Psoas muscle (tissue), 8 donors: ENCODE results near the gene COX19. TPM values are rescaled to one million over a fixed set of nuclear protein-coding genes. Genes with fewer than 3 reads are reported as not detected.

Source experiments
- ATAC-seq, 4 donors: fragments of 200-7000 bp; cut with Tn5 transposase; one replicate each; pipeline ENCODE4 v1.9.1; 2020; ENCODE audit warnings: moderate library complexity in 3 of 4, mild to moderate bottlenecking in 2 of 4
- DNase-seq, 2 donors: peaks; one replicate each; pipeline ENCODE4 v3.0.0-alpha.2; 2020
- H3K27ac ChIP-seq: fragments of 200-600 bp; one replicate; pipeline ENCODE4 v1.8.0; 2022
- H3K27me3 ChIP-seq, 3 donors: fragments of 200-600 bp in 1 of 3; one replicate each; pipeline versions ENCODE4 v1.6.1 to v1.8.0; 2013 to 2022; ENCODE audit warnings: low read length in 2 of 3, mild to moderate bottlenecking in 2 of 3, moderate library complexity in 1 of 3; ENCODE audit not compliant: insufficient read depth in 3 of 3
- H3K36me3 ChIP-seq, 2 donors: fragments of 200-600 bp in 1 of 2; one replicate each; pipeline versions ENCODE4 v1.6.1 to v1.8.0; 2013 to 2022; ENCODE audit warnings: low read depth in 1 of 2, mild to moderate bottlenecking in 1 of 2, moderate library complexity in 1 of 2; ENCODE audit not compliant: insufficient read depth in 1 of 2
- H3K4me1 ChIP-seq: fragments of 200-600 bp; one replicate; pipeline ENCODE4 v1.8.0; 2022
- H3K4me3 ChIP-seq: fragments of 200-600 bp; one replicate; pipeline ENCODE4 v1.8.0; 2022; ENCODE audit warnings: mild to moderate bottlenecking
- H3K9me3 ChIP-seq: fragments of 200-600 bp; one replicate; pipeline ENCODE4 v1.8.0; 2022
- CTCF ChIP-seq: fragments of 200-600 bp; IDR thresholded peaks from one replicate; pipeline ENCODE4 v1.8.0; 2022; ENCODE audit warnings: antibody characterized with exemption
- WGBS, 3 donors: extraction: QIAGEN DNeasy Blood & Tissue Kit; methylation state at CpG; one replicate each; pipeline versions ENCODE4 v1.1.6 to v1.1.7; 2013; 5-methylcytosine and 5-hydroxymethylcytosine counted together
- intact Hi-C, 2 donors: fragments of 100-400 bp; cut with DNase I; formaldehyde crosslinking; loops; one replicate each; pipeline versions ENCODE4 v1.11.0 to v1.14.2; 2022
- polyA plus RNA-seq, 3 donors: library from polyadenylated mRNA; stranded (reverse); fragments of 200-250 nt; gene quantifications; one replicate each; pipeline ENCODE4 v1.2.3, GENCODE V29; 2013
- total RNA-seq, 4 donors: library from RNA; stranded (reverse); fragmentation: NEBNext Ultra II Directional in 2 of 4; extraction: Animal tissue kit (Norgen Biotek cat#: 25700) in 2 of 4; gene quantifications; one replicate each; pipeline versions ENCODE4 v1.2.1 to v1.2.4, GENCODE V29; 2021 to 2023
- donor health status: healthy with polysubstance abuse.
- donor health status: DM: no; HTN: no; CAD: no; lungs with moderate emphysema.
- donor health status: Bipolar disorder and iron deficiency.
- donor health status: healthy.
- donor health status: DM: yes; HTN: yes; CAD: no.
- donor health status: DM: no; HTN: no; CAD: no.
- donor health status: DM: no; HTN: no; CAD: no.
- donor health status: DM: yes; HTN: yes; CAD: no.

COX19 gene
- total and polyA plus RNA-seq, 7 donors = 4.5 to 12.2 (median 7.5) TPM

GRCh38 chr7:996079-996872 is 20.9 kb upstream of the COX19 start:
- DNase-seq = no peak
- ATAC-seq = no peak
- WGBS, 3 donors = 86 to 89% (median 87%) methylated on average over 34 to 38 of the region's 38 CpGs
- intact Hi-C loops = loop anchor here in 1 of 2 donors (10.0 kb wide), 1 partner anchor 179 kb away; no protein-coding TSS in a partner anchor
- H3K27me3 ChIP-seq = peaks cover 0 to 15% (median 8%) of the 10 kb centered on the region in 3 donors
- H3K9me3 ChIP-seq = no peaks in the 10 kb centered on the region
- peaks cover 3% of the 10 kb centered on the region for H3K4me1 ChIP-seq
- no peak overlapping the region for H3K27ac ChIP-seq
- H3K36me3 ChIP-seq = peaks cover 0 to 6% of the 10 kb centered on the region in 2 donors
- H3K4me3 ChIP-seq = no peak overlapping the region
- no peak for TF ChIP-seq CTCF

GRCh38 chr7:995571-995970 is 20.2 kb upstream of the COX19 start:
- ATAC-seq = no peak
- Histone ChIP-seq H3K9me3 (no peaks in the 10 kb centered on the region), H3K36me3 (peaks cover 0 to 6% of the 10 kb centered on the region in 2 donors), H3K4me3 (no peak overlapping the region), H3K4me1 (peaks cover 6% of the 10 kb centered on the region), H3K27me3 (peaks cover 0 to 23% (median 8%) of the 10 kb centered on the region in 3 donors), H3K27ac (no peak overlapping the region)
- no peak for TF ChIP-seq CTCF
- no peak for DNase-seq
- intact Hi-C loops = loop anchor here in 1 of 2 donors (10.0 kb wide), 1 partner anchor 179 kb away; no protein-coding TSS in a partner anchor
- 90 to 91% (median 91%) methylated on average over 14 of the region's 14 CpGs for WGBS, 3 donors

GRCh38 chr7:994592-995308 is 19.4 kb upstream of the COX19 start:
- 65 to 77% (median 66%) methylated on average over 26 to 28 of the region's 28 CpGs for WGBS, 3 donors
- intact Hi-C loops = loop anchor here in 1 of 2 donors (10.0 kb wide), 1 partner anchor 180 kb away; no protein-coding TSS in a partner anchor

More at GRCh38 chr7:994592-995308, 19.4 kb upstream of the COX19 start:
- ATAC-seq (no peak), DNase-seq (no peak)
- Histone ChIP-seq H3K4me3 (no peak overlapping the region), H3K9me3 (no peaks in the 10 kb centered on the region), H3K4me1 (peaks cover 9% of the 10 kb centered on the region), H3K36me3 (peaks cover 0 to 6% of the 10 kb centered on the region in 2 donors), H3K27ac (no peak overlapping the region), H3K27me3 (peaks cover 0 to 25% (median 11%) of the 10 kb centered on the region in 3 donors)
- no peak for TF ChIP-seq CTCF
